ENCODE measurements around the gene CACNB4.

Gene CACNB4

DNA sequence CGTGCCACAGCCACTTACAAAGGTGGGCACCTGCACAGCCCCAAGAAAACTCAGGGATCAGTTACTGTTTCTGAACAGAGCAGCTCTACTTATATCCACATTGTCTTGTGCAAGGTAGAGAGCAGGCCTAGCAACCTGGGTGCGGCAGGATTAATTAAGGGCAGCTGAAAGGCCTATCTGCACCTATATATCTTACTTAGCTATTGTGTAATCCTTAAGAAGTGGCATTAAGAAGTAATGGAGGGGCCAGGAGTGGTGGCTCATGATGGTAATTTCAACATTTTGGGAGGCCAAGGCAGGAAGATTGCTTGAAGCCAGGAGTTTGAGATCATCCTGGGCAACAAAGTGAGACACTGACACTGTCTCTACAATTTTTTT lies 257.8 kb downstream of the CACNB4 start:
- H3K4me1 Mint-ChIP-seq (ENCODE audit: low read depth), result peaks cover 2% of the 10 kb centered on the region
- no peaks in the 10 kb centered on the region for H3K36me3 Mint-ChIP-seq (ENCODE audit: low read depth)
- DNase-seq, result no peak
- no peak overlapping the region for H3K4me3 Mint-ChIP-seq
- H3K9me3 Mint-ChIP-seq, result no peaks in the 10 kb centered on the region
- peaks cover 3% of the 10 kb centered on the region for H3K27me3 Mint-ChIP-seq
- H3K27ac Mint-ChIP-seq, result no peak overlapping the region

DNA sequence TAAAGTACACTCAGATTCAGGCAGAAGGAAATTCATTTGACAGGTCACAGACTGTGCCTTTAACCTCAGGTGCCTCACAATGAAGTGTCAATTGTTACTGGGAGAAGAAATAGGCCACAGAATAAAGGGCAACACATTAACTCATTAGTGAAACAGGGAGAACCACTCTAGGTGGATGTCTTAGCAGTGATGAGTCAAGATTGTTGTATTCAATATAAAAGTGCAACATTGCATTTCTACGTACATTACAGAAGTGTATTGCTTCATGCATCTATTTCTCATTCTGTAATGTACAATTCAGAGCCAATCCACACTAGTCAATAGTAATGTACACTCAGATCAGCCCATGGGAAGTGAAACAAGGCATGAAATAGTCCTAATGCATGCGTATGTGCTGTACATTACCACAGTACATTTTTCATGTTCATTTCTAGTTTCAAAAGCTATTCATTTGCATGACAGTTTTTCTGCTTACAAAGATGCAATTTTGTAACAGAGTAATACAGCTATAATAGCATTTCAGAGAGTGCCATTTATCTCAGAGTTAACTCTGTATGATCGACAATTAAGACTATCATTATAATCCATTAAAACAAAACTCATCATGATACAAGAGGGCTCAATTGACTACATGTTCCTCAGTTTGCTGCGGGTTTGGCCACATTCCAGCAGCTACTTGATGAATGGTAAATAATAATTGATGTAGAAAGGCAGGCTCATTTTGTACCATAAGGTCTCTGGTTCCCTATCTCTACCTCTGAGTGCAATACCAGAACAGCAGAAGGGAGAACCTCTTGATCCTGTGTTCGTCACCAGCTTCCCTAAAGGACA lies 258.4 kb downstream of the CACNB4 start:
- peaks cover 4% of the 10 kb centered on the region for H3K4me1 Mint-ChIP-seq (ENCODE audit: low read depth)
- DNase-seq, result no peak
- H3K9me3 Mint-ChIP-seq, result no peaks in the 10 kb centered on the region
- no peak overlapping the region for H3K4me3 Mint-ChIP-seq
- H3K36me3 Mint-ChIP-seq (ENCODE audit: low read depth), result no peaks in the 10 kb centered on the region
- peaks cover 3% of the 10 kb centered on the region for H3K27me3 Mint-ChIP-seq
- no peak overlapping the region for H3K27ac Mint-ChIP-seq

- Mint-ChIP-seq H3K4me3 (no peak overlapping the region), H3K27ac (no peak overlapping the region), H3K9me3 (no peaks in the 10 kb centered on the region), H3K4me1 (ENCODE audit: low read depth) (peaks cover 4% of the 10 kb centered on the region), H3K36me3 (ENCODE audit: low read depth) (no peaks in the 10 kb centered on the region), H3K27me3 (peaks cover 3% of the 10 kb centered on the region)
- no peak for DNase-seq
These were observed 260.9 kb downstream of the CACNB4 start for GRCh38 chr2:151837926-151838325.

- no peaks in the 10 kb centered on the region for H3K9me3 Mint-ChIP-seq
- no peak for DNase-seq
- H3K27ac Mint-ChIP-seq, result no peak overlapping the region
- H3K4me1 Mint-ChIP-seq (ENCODE audit: low read depth), result peaks cover 2% of the 10 kb centered on the region
- H3K36me3 Mint-ChIP-seq (ENCODE audit: low read depth), result no peaks in the 10 kb centered on the region
- H3K4me3 Mint-ChIP-seq, result no peak overlapping the region
- H3K27me3 Mint-ChIP-seq, result no peaks in the 10 kb centered on the region
These were observed 264.9 kb downstream of the CACNB4 start for GRCh38 chr2:151833984-151834383.

GRCh38 chr2:151830961-151831360 lies 267.9 kb downstream of the CACNB4 start:
- no peaks in the 10 kb centered on the region for H3K27me3 Mint-ChIP-seq
- DNase-seq, result no peak
- peaks cover 17% of the 10 kb centered on the region for H3K36me3 Mint-ChIP-seq (ENCODE audit: low read depth)
- H3K4me1 Mint-ChIP-seq (ENCODE audit: low read depth), result peaks cover 20% of the 10 kb centered on the region
- no peak overlapping the region for H3K4me3 Mint-ChIP-seq
- no peaks in the 10 kb centered on the region for H3K9me3 Mint-ChIP-seq
- H3K27ac Mint-ChIP-seq, result no peak overlapping the region

GRCh38 chr2:151828890-151829324 lies 269.9 kb downstream of the CACNB4 start:
- H3K4me1 Mint-ChIP-seq (ENCODE audit: low read depth), result peaks cover 37% of the 10 kb centered on the region
- no peaks in the 10 kb centered on the region for H3K9me3 Mint-ChIP-seq
- peak overlapping the region; percentile 90 for H3K27ac Mint-ChIP-seq
- DNase-seq, result no peak
- H3K27me3 Mint-ChIP-seq, result no peaks in the 10 kb centered on the region
- peaks cover 28% of the 10 kb centered on the region for H3K36me3 Mint-ChIP-seq (ENCODE audit: low read depth)
- peak overlapping the region; percentile 97 for H3K4me3 Mint-ChIP-seq

GRCh38 chr2:151828143-151828889 lies 270.5 kb downstream of the CACNB4 start, which contains the start of gene ARL5A:
Gene ARL5A (minus strand): TSS chr2:151828421. CDS start chr2:151828176, 245 bp downstream.
- Mint-ChIP-seq H3K36me3 (ENCODE audit: low read depth) (peaks cover 31% of the 10 kb centered on the region), H3K9me3 (no peaks in the 10 kb centered on the region), H3K4me3 (peak within 1 kb of the TSS; percentile 97), H3K27ac (peak within 1 kb of the TSS; percentile 94), H3K4me1 (ENCODE audit: low read depth) (peaks cover 43% of the 10 kb centered on the region), H3K27me3 (no peaks in the 10 kb centered on the region)
- peak; percentile 98 for DNase-seq

DNA sequence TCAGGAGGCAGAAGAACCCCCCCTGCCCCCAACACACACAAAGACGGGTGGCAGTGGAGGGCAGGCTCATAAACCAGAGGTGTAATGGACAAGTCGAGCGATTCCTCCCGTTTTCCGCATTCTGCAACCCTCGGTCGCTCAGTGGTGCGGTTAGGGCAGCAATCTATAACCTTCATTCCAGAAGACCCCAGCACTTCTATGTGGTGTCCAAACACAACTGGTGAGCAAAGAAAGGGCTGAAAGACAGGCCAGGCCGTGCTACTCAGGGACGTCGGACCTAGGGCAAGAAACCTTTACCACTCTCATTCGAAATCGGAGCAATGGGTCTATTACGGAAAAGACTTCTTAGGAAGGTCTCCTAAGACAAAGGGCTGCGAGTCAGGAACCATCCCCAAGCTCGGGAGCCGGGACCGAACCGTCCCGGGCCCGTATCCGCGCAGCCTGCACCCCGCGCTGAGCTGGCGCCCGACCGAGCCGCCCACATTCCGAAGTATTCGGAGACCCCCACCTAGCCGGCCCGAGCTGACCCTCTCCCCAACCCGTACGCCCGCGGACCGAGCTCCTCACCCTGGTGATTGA lies 271.2 kb downstream of the CACNB4 start:
- DNase-seq, result no peak
- peaks cover 36% of the 10 kb centered on the region for H3K36me3 Mint-ChIP-seq (ENCODE audit: low read depth)
- H3K9me3 Mint-ChIP-seq, result no peaks in the 10 kb centered on the region
- H3K27me3 Mint-ChIP-seq, result no peaks in the 10 kb centered on the region
- peaks cover 49% of the 10 kb centered on the region for H3K4me1 Mint-ChIP-seq (ENCODE audit: low read depth)
- H3K4me3 Mint-ChIP-seq, result peak overlapping the region; percentile 97
- H3K27ac Mint-ChIP-seq, result peak overlapping the region; percentile 94

DNA sequence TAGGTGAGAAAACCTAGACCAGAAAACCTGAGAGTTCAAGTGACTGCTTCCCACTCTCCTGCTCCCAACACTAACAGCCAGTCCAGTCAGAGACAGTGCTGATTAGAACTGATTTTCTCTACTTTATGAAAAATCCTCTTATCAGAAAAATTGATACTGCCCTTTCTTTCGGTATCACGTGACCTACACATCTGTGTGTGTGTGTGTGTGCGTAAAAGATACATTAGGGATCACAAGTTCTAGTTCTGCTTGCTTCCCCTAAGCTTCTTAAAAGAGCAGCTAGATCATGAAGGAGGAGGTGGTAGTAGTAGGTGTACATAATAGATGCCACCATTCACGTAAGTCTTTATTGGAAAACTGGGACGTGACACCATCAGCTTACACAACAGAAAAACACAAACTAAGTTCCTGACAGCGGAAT lies 272.1 kb downstream of the CACNB4 start:
- Mint-ChIP-seq H3K4me3 (peak overlapping the region; percentile 97), H3K27me3 (no peaks in the 10 kb centered on the region), H3K36me3 (ENCODE audit: low read depth) (peaks cover 40% of the 10 kb centered on the region), H3K27ac (peak overlapping the region; percentile 94), H3K9me3 (no peaks in the 10 kb centered on the region), H3K4me1 (ENCODE audit: low read depth) (peaks cover 56% of the 10 kb centered on the region)
- no peak for DNase-seq

- no peak for DNase-seq
- peaks cover 2% of the 10 kb centered on the region for H3K9me3 Mint-ChIP-seq
- no peaks in the 10 kb centered on the region for H3K27me3 Mint-ChIP-seq
- peaks cover 49% of the 10 kb centered on the region for H3K36me3 Mint-ChIP-seq (ENCODE audit: low read depth)
- no peak overlapping the region for H3K4me3 Mint-ChIP-seq
- H3K4me1 Mint-ChIP-seq (ENCODE audit: low read depth), result peaks cover 73% of the 10 kb centered on the region
- H3K27ac Mint-ChIP-seq, result no peak overlapping the region
These were observed 274.0 kb downstream of the CACNB4 start for GRCh38 chr2:151824886-151825285.

DNA sequence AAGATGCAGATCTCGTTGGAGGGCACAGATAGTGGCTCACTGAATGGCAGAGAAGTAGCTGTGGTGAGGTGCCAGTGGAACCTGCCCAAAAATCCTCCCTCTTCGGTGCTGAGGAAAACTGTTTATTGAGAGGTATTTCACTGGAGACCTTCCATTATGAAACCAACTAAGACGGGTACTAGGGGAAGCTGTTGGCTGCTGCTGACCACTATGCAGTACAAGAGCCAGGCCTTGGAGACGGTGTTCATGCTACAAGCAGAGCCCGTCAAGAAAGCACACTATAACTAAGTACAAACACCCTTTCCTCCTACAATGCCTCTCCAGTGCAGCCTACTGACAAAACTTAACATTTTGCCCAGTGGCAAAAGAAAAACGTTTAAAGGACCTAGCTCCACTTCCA lies 275.2 kb downstream of the CACNB4 start:
- no peak for DNase-seq
- H3K36me3 Mint-ChIP-seq (ENCODE audit: low read depth), result peaks cover 53% of the 10 kb centered on the region
- no peaks in the 10 kb centered on the region for H3K27me3 Mint-ChIP-seq
- H3K4me1 Mint-ChIP-seq (ENCODE audit: low read depth), result peaks cover 81% of the 10 kb centered on the region
- peaks cover 2% of the 10 kb centered on the region for H3K9me3 Mint-ChIP-seq
- no peak overlapping the region for H3K4me3 Mint-ChIP-seq
- H3K27ac Mint-ChIP-seq, result peak overlapping the region; percentile 24

DNA sequence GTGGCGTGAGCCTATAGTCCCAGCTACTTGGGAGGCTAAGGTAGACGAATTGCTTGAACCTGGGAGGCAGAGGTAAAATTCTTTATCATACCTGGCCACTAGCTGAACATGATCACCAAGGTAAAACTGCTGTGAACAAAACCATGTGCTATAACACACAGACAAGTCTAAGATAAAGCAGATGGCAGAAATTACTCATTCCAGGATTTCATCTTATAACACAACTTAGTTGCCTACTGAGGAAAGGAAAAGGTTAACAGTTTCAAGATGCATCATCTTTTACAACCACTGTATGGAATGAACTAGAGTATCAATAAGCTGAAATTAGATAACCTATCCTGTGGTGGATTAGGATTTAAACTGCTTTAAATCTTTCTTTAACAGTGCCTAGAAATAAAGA lies 278.9 kb downstream of the CACNB4 start:
- DNase-seq, result no peak
- peaks cover 71% of the 10 kb centered on the region for H3K4me1 Mint-ChIP-seq (ENCODE audit: low read depth)
- no peak overlapping the region for H3K4me3 Mint-ChIP-seq
- H3K36me3 Mint-ChIP-seq (ENCODE audit: low read depth), result peaks cover 56% of the 10 kb centered on the region
- peaks cover 2% of the 10 kb centered on the region for H3K9me3 Mint-ChIP-seq
- peak overlapping the region; percentile 88 for H3K27ac Mint-ChIP-seq
- no peaks in the 10 kb centered on the region for H3K27me3 Mint-ChIP-seq

GRCh38 chr2:151817929-151818328 lies 280.9 kb downstream of the CACNB4 start:
- Mint-ChIP-seq H3K36me3 (ENCODE audit: low read depth) (peaks cover 65% of the 10 kb centered on the region), H3K4me1 (ENCODE audit: low read depth) (peaks cover 52% of the 10 kb centered on the region), H3K4me3 (no peak overlapping the region), H3K27ac (no peak overlapping the region), H3K27me3 (no peaks in the 10 kb centered on the region), H3K9me3 (peaks cover 2% of the 10 kb centered on the region)
- DNase-seq, result no peak

- no peak overlapping the region for H3K4me3 Mint-ChIP-seq
- DNase-seq, result no peak
- peaks cover 66% of the 10 kb centered on the region for H3K36me3 Mint-ChIP-seq (ENCODE audit: low read depth)
- no peaks in the 10 kb centered on the region for H3K27me3 Mint-ChIP-seq
- H3K4me1 Mint-ChIP-seq (ENCODE audit: low read depth), result peaks cover 43% of the 10 kb centered on the region
- H3K27ac Mint-ChIP-seq, result no peak overlapping the region
- H3K9me3 Mint-ChIP-seq, result peaks cover 4% of the 10 kb centered on the region
These were observed 282.0 kb downstream of the CACNB4 start for GRCh38 chr2:151816843-151817242.

Measured in activated T-cell treated with anti-CD3 and anti-CD28 coated beads, Interleukin-2, amount 50 U/mL, for 24 hours (primary cell).